ENCODE measurements around the gene TTC39A.
"Not testable (repeated sequence)": the region's sequence is repeated elsewhere in the genome, so short reads cannot be mapped to it uniquely, and the experiment has no call there.

TTC39A gene

GRCh38 chr1:51266181-51266580 lies 64.2 kb downstream of the TTC39A start:
- peaks cover 2% of the 10 kb centered on the region; the same call in 1 of the 2 replicates for H3K4me1 ChIP-seq (ENCODE audit: insufficient read depth, low read length)
- H3K9ac ChIP-seq (ENCODE audit: low read depth, low read length): no peak overlapping the region
- H3K36me3 ChIP-seq (ENCODE audit: insufficient read depth, low read length): no peaks in the 10 kb centered on the region; the same call in 1 of the 2 replicates
- no peaks in the 10 kb centered on the region for H3K9me3 ChIP-seq (ENCODE audit: control insufficient read depth, insufficient read depth, low read length)

- H3K9ac ChIP-seq (ENCODE audit: low read depth, low read length): no peak overlapping the region
- peaks cover 6% of the 10 kb centered on the region; the same call in 1 of the 2 replicates for H3K4me1 ChIP-seq (ENCODE audit: insufficient read depth, low read length)
- no peaks in the 10 kb centered on the region for H3K36me3 ChIP-seq (ENCODE audit: insufficient read depth, low read length)
- no peaks in the 10 kb centered on the region for H3K9me3 ChIP-seq (ENCODE audit: control insufficient read depth, insufficient read depth, low read length)
Measured at GRCh38 chr1:51265618-51266017, 64.7 kb downstream of the TTC39A start.

GRCh38 chr1:51264451-51264850 lies 65.9 kb downstream of the TTC39A start:
- no peak overlapping the region for H3K9ac ChIP-seq (ENCODE audit: low read depth, low read length)
- peaks cover 6% of the 10 kb centered on the region; the same call in 1 of the 2 replicates for H3K4me1 ChIP-seq (ENCODE audit: insufficient read depth, low read length)
- H3K36me3 ChIP-seq (ENCODE audit: insufficient read depth, low read length): no peaks in the 10 kb centered on the region
- no peaks in the 10 kb centered on the region for H3K9me3 ChIP-seq (ENCODE audit: control insufficient read depth, insufficient read depth, low read length)

GRCh38 chr1:51263147-51263877 lies 67.0 kb downstream of the TTC39A start:
- peaks cover 6% of the 10 kb centered on the region; the same call in 1 of the 2 replicates for H3K4me1 ChIP-seq (ENCODE audit: insufficient read depth, low read length)
- H3K9me3 ChIP-seq (ENCODE audit: control insufficient read depth, insufficient read depth, low read length): no peaks in the 10 kb centered on the region
- no peaks in the 10 kb centered on the region for H3K36me3 ChIP-seq (ENCODE audit: insufficient read depth, low read length)
- no peak overlapping the region for H3K9ac ChIP-seq (ENCODE audit: low read depth, low read length)

GRCh38 chr1:51255331-51255730 lies 75.0 kb downstream of the TTC39A start:
- no peaks in the 10 kb centered on the region for H3K4me1 ChIP-seq (ENCODE audit: insufficient read depth, low read length)
- H3K9ac ChIP-seq (ENCODE audit: low read depth, low read length): no peak overlapping the region
- H3K9me3 ChIP-seq (ENCODE audit: control insufficient read depth, insufficient read depth, low read length): no peaks in the 10 kb centered on the region
- H3K36me3 ChIP-seq (ENCODE audit: insufficient read depth, low read length): no peaks in the 10 kb centered on the region

- Histone ChIP-seq H3K4me1 (ENCODE audit: insufficient read depth, low read length) (no peaks in the 10 kb centered on the region), H3K9ac (ENCODE audit: low read depth, low read length) (no peak overlapping the region), H3K9me3 (ENCODE audit: control insufficient read depth, insufficient read depth, low read length) (no peaks in the 10 kb centered on the region), H3K36me3 (ENCODE audit: insufficient read depth, low read length) (no peaks in the 10 kb centered on the region)
Measured at GRCh38 chr1:51253691-51254090, 76.7 kb downstream of the TTC39A start.

- H3K9ac ChIP-seq (ENCODE audit: low read depth, low read length): no peak overlapping the region
- H3K4me1 ChIP-seq (ENCODE audit: insufficient read depth, low read length): no peaks in the 10 kb centered on the region
- H3K9me3 ChIP-seq (ENCODE audit: control insufficient read depth, insufficient read depth, low read length): no peaks in the 10 kb centered on the region
- H3K36me3 ChIP-seq (ENCODE audit: insufficient read depth, low read length): no peaks in the 10 kb centered on the region
Measured at GRCh38 chr1:51252366-51252765, 78.0 kb downstream of the TTC39A start.

GRCh38 chr1:51251165-51251564 lies 79.2 kb downstream of the TTC39A start:
- not testable (repeated sequence) for H3K9ac ChIP-seq (ENCODE audit: low read depth, low read length); H3K36me3 ChIP-seq (ENCODE audit: insufficient read depth, low read length); H3K9me3 ChIP-seq (ENCODE audit: control insufficient read depth, insufficient read depth, low read length); H3K4me1 ChIP-seq (ENCODE audit: insufficient read depth, low read length)

- not testable (repeated sequence) for H3K4me1 ChIP-seq (ENCODE audit: insufficient read depth, low read length); H3K9me3 ChIP-seq (ENCODE audit: control insufficient read depth, insufficient read depth, low read length); H3K9ac ChIP-seq (ENCODE audit: low read depth, low read length)
Measured at GRCh38 chr1:51250729-51251128, 79.6 kb downstream of the TTC39A start.

GRCh38 chr1:51249445-51249844 lies 80.9 kb downstream of the TTC39A start:
- no peaks in the 10 kb centered on the region for H3K4me1 ChIP-seq (ENCODE audit: insufficient read depth, low read length)
- no peaks in the 10 kb centered on the region for H3K9me3 ChIP-seq (ENCODE audit: control insufficient read depth, insufficient read depth, low read length)
- H3K36me3 ChIP-seq (ENCODE audit: insufficient read depth, low read length): no peaks in the 10 kb centered on the region
- no peak overlapping the region for H3K9ac ChIP-seq (ENCODE audit: low read depth, low read length)

More at GRCh38 chr1:51250729-51251128, 79.6 kb downstream of the TTC39A start:
- not testable (repeated sequence) for H3K36me3 ChIP-seq (ENCODE audit: insufficient read depth, low read length)

- no peak overlapping the region for H3K9ac ChIP-seq (ENCODE audit: low read depth, low read length)
- peaks cover 1% of the 10 kb centered on the region; the same call in 1 of the 2 replicates for H3K4me1 ChIP-seq (ENCODE audit: insufficient read depth, low read length)
- H3K36me3 ChIP-seq (ENCODE audit: insufficient read depth, low read length): no peaks in the 10 kb centered on the region
Measured at GRCh38 chr1:51247499-51247898, 82.9 kb downstream of the TTC39A start.

GRCh38 chr1:51247022-51247421 lies 83.3 kb downstream of the TTC39A start:
- Histone ChIP-seq H3K4me1 (ENCODE audit: insufficient read depth, low read length) (peaks cover 6% of the 10 kb centered on the region), H3K36me3 (ENCODE audit: insufficient read depth, low read length) (no peaks in the 10 kb centered on the region), H3K9me3 (ENCODE audit: control insufficient read depth, insufficient read depth, low read length) (no peaks in the 10 kb centered on the region), H3K9ac (ENCODE audit: low read depth, low read length) (no peak overlapping the region)

More at GRCh38 chr1:51247499-51247898, 82.9 kb downstream of the TTC39A start:
- no peaks in the 10 kb centered on the region for H3K9me3 ChIP-seq (ENCODE audit: control insufficient read depth, insufficient read depth, low read length)

- no peaks in the 10 kb centered on the region for H3K9me3 ChIP-seq (ENCODE audit: control insufficient read depth, insufficient read depth, low read length)
- H3K9ac ChIP-seq (ENCODE audit: low read depth, low read length): no peak overlapping the region
- H3K4me1 ChIP-seq (ENCODE audit: insufficient read depth, low read length): peaks cover 26% of the 10 kb centered on the region
- H3K36me3 ChIP-seq (ENCODE audit: insufficient read depth, low read length): no peaks in the 10 kb centered on the region
Measured at GRCh38 chr1:51242546-51242945, 87.8 kb downstream of the TTC39A start.

GRCh38 chr1:51241119-51241518 lies 89.2 kb downstream of the TTC39A start:
- peaks cover 26% of the 10 kb centered on the region for H3K4me1 ChIP-seq (ENCODE audit: insufficient read depth, low read length)
- H3K9me3 ChIP-seq (ENCODE audit: control insufficient read depth, insufficient read depth, low read length): no peaks in the 10 kb centered on the region
- H3K36me3 ChIP-seq (ENCODE audit: insufficient read depth, low read length): no peaks in the 10 kb centered on the region
- H3K9ac ChIP-seq (ENCODE audit: low read depth, low read length): no peak overlapping the region

- Histone ChIP-seq H3K9me3 (ENCODE audit: control insufficient read depth, insufficient read depth, low read length) (no peaks in the 10 kb centered on the region), H3K4me1 (ENCODE audit: insufficient read depth, low read length) (peaks cover 33% of the 10 kb centered on the region), H3K36me3 (ENCODE audit: insufficient read depth, low read length) (no peaks in the 10 kb centered on the region), H3K9ac (ENCODE audit: low read depth, low read length) (no peak overlapping the region)
Measured at GRCh38 chr1:51240084-51240483, 90.3 kb downstream of the TTC39A start.

Data from ES-I3 (cell line).